SH-SY5Y (cell line): ENCODE data around the gene LRRC8C.

Source experiments
- GATA2 ChIP-seq: IDR thresholded peaks from 2 replicates; pipeline ENCODE4 v1.6.1; 2011; ENCODE audit warnings: mild to moderate bottlenecking, low read depth, low read length
- GATA3 ChIP-seq: IDR thresholded peaks from 2 replicates; pipeline ENCODE4 v1.6.1; 2011; ENCODE audit warnings: low read depth, mild to moderate bottlenecking, low read length, moderate library complexity

Gene LRRC8C

DNA sequence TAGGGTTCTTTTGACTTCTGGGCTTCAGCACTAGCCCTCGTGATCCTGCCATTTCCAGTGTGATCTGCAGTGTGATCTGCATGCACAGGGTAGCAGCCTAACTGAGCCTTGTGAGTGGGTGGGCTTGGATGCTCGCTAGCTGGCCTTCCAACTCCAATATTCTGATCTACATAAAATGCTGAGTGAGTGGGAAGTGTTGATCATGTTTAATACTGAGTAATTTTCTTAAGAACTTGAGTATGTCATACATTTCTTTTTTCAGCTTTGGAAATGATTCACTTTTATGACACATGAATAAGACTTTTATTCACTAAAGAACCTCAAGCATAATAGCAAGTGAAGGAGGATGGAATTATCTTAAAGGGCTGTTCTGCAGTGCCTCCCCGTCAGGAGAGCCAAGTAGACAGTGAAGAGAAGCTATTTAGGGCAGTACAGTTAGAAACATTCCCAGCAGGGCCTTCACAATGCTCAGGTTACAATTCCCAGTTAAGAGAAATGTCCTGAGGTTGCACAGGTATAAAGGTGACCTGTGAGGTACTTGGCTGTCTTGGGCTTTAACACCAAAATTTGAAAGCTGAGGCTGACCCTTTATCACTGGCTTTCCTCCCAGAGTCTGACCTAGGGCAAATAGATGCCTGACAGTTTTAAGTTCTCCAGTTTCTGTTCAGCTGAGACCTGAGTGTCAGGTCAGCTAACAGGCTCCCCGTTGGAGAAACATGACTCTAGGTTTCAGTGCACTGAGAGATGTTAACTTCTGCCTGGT is 29.1 kb upstream of the LRRC8C start:
- TF ChIP-seq GATA2 (no peak), GATA3 (no peak)

DNA sequence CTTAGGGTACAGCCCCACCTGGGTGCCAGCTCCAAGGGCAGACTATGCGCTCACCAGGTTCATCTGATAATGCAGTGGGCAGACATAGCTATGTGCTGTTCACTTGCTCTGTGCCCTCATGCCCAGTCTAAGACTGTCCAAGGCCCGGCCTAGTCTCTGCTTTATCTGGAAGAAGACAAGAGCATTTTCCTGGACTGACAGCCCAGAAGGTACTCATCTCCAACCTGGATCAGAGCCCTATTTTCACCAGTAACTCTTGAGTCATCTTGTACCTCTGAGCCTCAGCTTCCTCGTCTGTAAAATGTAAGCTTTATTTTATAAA is 28.5 kb upstream of the LRRC8C start:
- no peak for TF ChIP-seq GATA2
- no peak for TF ChIP-seq GATA3

DNA sequence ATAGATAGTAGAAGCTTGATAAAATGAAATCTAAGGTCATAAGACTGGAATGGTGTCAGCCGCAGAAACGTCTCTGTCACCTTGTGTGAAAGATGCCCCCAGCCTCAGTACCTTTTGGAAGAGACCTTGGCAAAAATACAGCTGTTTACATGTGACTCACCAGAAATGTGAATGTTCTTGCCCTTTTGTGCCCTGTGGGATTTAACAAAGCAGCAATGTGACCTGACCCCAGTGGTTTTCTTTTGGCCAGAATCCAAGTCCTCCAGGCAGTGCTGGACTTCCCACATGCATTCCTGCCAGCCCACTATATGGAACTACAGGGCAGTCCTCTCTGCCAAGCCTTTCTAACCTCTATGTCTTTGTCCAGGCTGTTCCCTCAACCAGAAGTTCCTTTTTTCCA is 27.2 kb upstream of the LRRC8C start:
- TF ChIP-seq GATA3 (no peak), GATA2 (no peak)

DNA sequence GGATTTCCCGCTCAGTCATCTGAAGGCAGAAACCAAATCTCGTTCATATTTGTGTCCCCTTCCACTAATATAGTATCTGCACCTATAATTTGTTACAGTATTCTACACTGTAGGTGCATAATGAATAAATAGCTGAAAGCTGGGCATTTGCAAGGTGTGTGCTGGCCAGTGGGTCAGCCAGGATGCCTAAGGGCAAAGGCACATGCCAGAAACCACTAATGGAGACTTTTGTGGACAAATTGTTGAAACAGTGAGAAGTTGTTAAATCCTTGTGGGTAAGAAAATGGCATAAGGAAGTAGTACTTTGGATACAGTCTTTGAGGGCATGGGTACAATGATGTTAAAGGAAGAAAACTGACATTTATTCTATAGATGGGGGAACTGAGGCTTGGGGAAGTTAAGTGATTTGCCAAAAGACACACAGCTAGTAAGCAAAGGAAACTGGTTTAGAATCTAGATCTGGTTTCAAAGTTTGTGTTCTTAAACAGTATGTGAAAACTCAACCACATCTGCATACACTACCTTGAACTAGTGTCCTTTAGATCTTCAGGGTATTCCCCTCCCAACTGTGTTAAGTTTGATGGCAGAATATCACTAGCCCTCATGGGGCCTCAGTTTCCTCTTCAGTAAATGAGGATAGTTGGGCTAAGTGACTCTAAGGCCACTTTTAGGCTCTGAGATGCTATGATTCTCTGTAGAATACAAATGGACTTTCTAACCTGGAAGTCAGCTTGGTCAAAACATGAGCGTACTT is 26.5 kb upstream of the LRRC8C start:
- TF ChIP-seq GATA3 (no peak), GATA2 (no peak)

DNA sequence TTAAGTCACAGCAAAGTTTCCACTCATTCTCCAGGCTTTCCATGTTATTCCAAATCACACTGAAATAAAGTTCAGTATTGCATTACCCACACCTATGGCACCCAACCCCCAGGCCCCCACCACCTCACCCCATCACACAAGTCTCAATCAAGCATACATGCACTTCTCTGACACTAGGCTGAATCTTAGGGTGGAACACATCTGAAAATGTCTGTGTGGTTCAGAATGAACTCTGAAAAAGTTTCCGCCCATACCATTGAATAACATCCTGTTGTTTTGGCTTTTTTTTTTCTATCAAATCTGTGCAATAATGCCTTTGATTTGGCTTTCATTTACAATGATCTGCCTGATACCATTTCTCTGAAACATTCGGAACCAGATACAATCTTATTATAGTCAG is 25.8 kb upstream of the LRRC8C start:
- no peak; the same call in 1 of the 2 replicates for TF ChIP-seq GATA2
- TF ChIP-seq GATA3 = no peak

DNA sequence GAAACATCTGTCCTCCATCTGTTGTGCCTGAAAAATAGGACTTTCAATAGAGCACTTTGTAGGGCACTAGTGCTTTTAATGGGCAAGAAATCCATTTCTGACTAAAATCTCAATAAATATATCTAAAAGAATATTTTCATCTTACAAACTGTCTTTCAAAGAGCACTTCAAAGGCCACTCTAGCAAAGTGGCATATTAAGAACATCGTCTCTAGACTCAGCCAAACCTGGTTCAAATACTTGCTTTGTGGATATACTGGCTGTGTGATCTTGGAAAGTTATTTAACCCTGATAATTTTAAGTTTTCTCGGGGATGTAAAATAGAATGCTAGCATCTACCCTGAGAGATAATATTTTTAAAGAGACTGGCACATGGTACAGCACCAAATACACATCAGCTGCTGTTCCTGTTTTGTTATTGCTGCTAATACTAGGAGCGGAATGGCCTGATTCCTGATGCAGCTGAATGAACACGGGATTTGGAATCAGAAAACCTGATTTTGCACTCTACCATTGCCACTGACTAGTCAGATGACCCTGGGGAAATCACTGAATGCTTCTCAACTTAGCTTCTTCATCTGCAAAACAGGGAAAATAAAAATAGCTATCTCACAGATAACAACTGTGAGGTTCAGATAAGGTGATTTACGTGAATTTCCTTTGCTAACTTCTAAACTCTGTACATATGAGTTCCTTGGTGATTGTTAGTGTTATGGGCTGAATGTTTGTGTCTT is 25.2 kb upstream of the LRRC8C start:
- no peak for TF ChIP-seq GATA3
- TF ChIP-seq GATA2 = no peak

DNA sequence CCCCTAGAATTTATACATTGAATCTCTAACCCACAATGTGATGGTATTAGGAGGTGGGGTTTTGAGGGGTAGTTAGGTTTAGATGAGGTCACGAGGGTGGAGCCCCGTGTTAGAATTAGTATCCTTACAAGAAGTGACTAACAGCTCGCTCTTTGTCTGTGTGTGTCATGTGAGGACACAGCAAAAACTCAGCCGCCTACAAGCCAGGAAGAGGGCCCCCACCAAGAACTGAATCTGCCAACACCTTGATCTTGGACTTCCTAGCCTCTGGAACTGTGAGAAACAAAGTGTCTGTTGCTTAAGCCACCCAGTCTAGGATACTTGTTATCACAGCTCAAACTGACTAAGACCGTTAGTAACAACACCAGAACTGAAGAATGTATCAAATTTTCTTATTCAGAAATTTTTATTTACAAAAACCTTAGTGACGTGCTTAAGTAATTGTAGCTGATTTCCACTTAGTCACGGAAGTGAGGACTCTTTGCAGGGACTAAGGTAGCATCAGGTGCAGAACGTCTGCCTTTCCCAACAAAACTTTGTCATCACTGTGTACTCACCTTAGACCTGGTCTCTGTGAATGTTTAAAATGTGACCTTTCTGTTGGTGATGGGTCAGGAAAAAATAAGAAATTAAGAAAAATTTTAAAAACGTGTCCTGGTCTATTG is 24.5 kb upstream of the LRRC8C start:
- no peak for TF ChIP-seq GATA3
- TF ChIP-seq GATA2 = no peak

DNA sequence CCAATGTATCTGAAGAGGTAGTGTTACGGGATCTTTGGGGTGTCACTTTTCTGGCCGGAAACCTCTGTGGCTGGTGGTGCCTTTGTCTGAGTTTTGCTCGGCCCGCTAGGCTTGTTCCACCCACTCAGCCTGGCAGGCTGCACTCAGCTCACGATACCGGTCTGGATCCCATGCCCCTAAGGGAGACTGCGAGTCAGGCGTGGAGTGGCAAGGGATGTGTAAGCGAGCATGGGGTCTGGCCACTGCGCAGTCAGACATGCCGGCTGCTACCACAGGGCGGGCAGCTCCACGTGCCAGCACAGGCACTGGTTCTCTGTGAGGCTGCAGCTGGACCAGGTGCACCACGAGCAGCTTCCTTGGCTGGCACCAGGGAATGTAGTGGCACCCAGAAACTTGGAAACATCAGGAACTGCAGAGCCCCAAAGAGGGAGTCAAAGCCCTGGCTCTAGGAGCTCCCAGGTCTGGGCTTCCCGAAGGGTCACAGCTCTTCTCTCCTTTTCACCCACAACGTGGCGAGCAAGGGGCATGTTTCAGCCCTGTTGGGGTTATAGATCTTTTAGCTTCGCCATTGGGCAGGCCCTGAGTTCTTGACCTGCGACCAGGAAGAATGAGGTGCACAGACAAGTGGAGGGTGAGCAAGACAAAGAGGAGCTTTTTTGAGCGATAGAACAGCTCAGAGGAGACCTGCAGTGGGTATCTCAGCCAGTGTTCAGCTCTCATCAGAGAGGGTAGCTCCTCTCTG is 23.8 kb upstream of the LRRC8C start:
- TF ChIP-seq GATA3 (no peak), GATA2 (no peak)

DNA sequence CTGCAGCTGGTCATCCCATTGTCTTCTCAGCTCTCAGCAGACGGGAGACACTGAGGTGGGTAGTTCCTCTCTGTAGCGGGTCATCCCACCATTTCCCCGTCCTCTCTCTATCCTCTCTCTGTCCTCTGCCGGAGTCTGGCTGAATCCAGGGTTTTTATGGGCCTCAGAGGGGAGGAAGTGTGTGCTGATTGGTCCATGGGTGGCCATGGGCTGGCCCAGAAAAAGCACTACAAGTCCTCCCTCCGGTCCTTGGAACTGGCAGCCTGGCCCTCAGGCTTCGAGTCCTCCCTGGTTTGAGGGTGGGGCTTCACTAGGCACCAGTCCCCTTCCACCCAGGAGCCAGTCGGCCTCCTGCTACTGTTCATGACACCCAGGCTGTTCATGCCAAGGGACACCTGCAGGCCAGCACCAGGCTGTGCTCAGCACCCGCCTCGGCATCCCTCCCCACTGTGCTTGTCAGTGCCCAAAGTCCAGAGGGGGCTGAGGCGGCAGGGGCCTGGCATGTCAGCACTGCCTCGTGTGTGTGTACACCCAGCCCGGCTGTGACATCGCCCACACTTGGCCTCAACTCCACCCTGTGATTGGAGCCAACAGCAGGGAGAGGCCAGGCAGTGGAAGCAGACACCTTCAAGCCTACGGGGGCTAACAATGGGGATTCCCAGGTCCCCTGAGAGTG is 23.0 kb upstream of the LRRC8C start:
- no peak for TF ChIP-seq GATA3
- no peak for TF ChIP-seq GATA2

DNA sequence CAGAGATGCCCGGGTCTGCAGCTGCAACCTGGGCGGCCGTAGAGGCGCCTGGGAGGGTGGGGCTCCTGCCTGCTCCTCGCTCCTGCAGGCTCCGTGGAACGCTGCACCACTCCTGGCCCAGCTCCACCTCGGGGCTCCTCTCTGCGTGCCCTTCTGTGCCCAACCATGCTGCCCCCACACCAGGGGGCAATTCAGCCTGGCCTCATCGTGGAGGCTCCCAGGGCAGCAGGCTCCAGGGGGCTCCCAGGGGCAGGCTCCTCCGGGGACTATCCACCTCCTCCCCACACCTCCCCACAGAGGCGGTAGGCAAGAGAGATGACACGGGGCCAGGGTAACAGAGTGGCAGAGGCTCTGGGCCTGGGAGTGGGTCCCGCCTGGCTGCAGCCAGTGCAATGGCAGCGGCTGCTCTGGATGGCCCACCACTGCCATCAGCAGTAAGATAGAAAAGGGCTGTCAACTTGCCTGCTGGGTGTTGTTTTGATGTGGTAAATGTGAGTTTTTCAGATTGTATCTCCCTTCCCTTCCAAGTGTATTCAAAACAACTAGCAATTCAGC is 22.4 kb upstream of the LRRC8C start:
- no peak for TF ChIP-seq GATA2
- TF ChIP-seq GATA3 = no peak

DNA sequence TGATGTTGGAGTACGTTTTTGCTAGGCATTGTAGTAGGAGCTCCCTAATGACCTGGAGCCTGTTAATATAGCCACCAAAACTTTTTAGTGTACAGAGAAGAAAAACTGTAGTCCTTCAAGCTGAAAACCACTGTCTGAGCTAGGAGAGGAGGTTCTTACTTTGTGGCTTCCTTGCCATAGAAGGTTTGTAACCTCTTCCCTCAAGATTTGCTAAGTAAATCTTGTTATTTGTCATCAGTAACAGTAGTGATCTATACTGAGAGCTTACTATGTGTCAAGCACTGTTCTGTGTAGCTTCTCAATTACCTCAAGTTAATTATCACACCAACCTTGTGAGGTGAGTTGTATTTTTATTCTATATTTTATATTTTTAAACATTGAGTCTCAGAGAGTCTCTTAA is 21.2 kb upstream of the LRRC8C start:
- TF ChIP-seq GATA2 (no peak), GATA3 (no peak)

DNA sequence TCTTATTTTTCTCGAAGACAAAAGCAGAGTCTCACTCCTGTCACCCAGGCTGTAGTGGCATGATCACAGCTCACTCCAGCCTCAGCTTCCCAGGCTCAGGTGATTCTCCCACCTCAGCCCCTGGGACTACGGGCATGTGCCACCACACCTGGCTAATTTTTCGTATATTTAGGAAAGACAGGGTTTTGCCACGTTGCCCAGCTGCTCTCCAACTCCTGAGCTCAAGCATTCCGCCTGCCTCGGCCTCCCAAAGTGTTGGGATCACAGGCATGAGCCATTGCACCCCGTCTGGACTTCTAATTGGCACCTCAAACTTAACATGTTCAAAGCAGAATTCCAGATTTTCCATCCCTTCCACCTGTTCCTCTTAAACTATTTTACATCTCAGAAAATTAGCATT is 19.0 kb upstream of the LRRC8C start:
- TF ChIP-seq GATA2 (no peak), GATA3 (no peak)
